OCI-LY1 (cell line): ENCODE results near the gene GPR65.

Experiments
- H2AFZ ChIP-seq: fragments of 200-600 bp; sonication (generic), shearing (Covaris generic); 2 replicates; pipeline ENCODE4 v1.6.0; 2014; ENCODE audit warnings: antibody characterized with exemption, mild to moderate bottlenecking, low read length
- H3F3A ChIP-seq: fragments of 200-600 bp; sonication (generic), shearing (Covaris generic); 2 replicates; pipeline ENCODE4 v1.6.0; 2014; ENCODE audit warnings: mild to moderate bottlenecking, antibody characterized with exemption, low read length, moderate library complexity; ENCODE audit not compliant: insufficient read depth
- H3K27ac ChIP-seq: fragments of 200-600 bp; sonication (generic); 2 replicates; pipeline ENCODE4 v1.5.1; 2014; ENCODE audit warnings: low read length, mixed run types, mild to moderate bottlenecking, low read depth; ENCODE audit not compliant: poor library complexity, severe bottlenecking
- H3K27me3 ChIP-seq: fragments of 200-600 bp; sonication (generic); 2 replicates; pipeline ENCODE4 v1.6.0; 2014; ENCODE audit warnings: antibody characterized with exemption, mild to moderate bottlenecking, low read length, moderate library complexity; ENCODE audit not compliant: insufficient read depth
- H3K36me3 ChIP-seq: fragments of 200-600 bp; sonication (generic); 2 replicates; pipeline ENCODE4 v1.6.1; 2014; ENCODE audit warnings: mild to moderate bottlenecking, antibody characterized with exemption, low read length, moderate library complexity, mixed read lengths; ENCODE audit not compliant: insufficient read depth
- H3K4me1 ChIP-seq: fragments of 200-600 bp; sonication (generic); 2 replicates; pipeline ENCODE4 v1.5.1; 2014; ENCODE audit warnings: mild to moderate bottlenecking, low read length, moderate library complexity; ENCODE audit not compliant: insufficient read depth, severe bottlenecking
- H3K4me2 ChIP-seq: fragments of 200-600 bp; sonication (generic), shearing (Covaris generic); 2 replicates; pipeline ENCODE4 v1.6.1; 2014; ENCODE audit warnings: low read length
- H3K4me3 ChIP-seq: fragments of 200-600 bp; sonication (generic); 2 replicates; pipeline ENCODE4 v1.5.1; 2014; ENCODE audit warnings: low read length, low read depth, mild to moderate bottlenecking, mixed read lengths; ENCODE audit not compliant: poor library complexity, severe bottlenecking
- H3K79me2 ChIP-seq: fragments of 200-600 bp; shearing (Covaris generic); 2 replicates; pipeline ENCODE4 v1.6.1; 2016; ENCODE audit warnings: mixed run types, low read length, mixed read lengths; ENCODE audit not compliant: insufficient read depth
- H3K9ac ChIP-seq: fragments of 200-600 bp; sonication (generic), shearing (Covaris generic); 2 replicates; pipeline ENCODE4 v1.6.1; 2014; ENCODE audit warnings: mild to moderate bottlenecking, low read length, mixed read lengths
- H3K9me2 ChIP-seq: fragments of 200-600 bp; sonication (generic), shearing (Covaris generic); 2 replicates; pipeline ENCODE4 v1.6.1; 2014; ENCODE audit warnings: low read depth, mild to moderate bottlenecking, low read length, mixed read lengths
- H3K9me3 ChIP-seq: fragments of 200-600 bp; shearing (Covaris generic); 2 replicates; pipeline ENCODE4 v1.6.1; 2014; ENCODE audit warnings: low read length, mixed read lengths
- H4K20me1 ChIP-seq: fragments of 200-600 bp; sonication (generic), shearing (Covaris generic); 2 replicates; pipeline ENCODE4 v1.6.0; 2016; ENCODE audit warnings: mild to moderate bottlenecking, low read length; ENCODE audit not compliant: insufficient read depth
- EZH2 ChIP-seq: fragments of 200-600 bp; sonication (generic), shearing (Covaris generic); IDR thresholded peaks from 2 replicates; pipeline ENCODE4 v1.8.0; 2017; ENCODE audit warnings: borderline replicate concordance, mixed run types, mild to moderate bottlenecking, antibody characterized with exemption, low read length, moderate library complexity, mixed read lengths
- TF ChIP-seq, protein P1 (sequence below): fragments of 200-600 bp; sonication (generic), shearing (Covaris generic); IDR thresholded peaks from 2 replicates; pipeline ENCODE4 v1.5.1; 2017; ENCODE audit warnings: mild to moderate bottlenecking, antibody characterized with exemption, low read length, moderate library complexity, mixed read lengths

Gene GPR65

DNA sequence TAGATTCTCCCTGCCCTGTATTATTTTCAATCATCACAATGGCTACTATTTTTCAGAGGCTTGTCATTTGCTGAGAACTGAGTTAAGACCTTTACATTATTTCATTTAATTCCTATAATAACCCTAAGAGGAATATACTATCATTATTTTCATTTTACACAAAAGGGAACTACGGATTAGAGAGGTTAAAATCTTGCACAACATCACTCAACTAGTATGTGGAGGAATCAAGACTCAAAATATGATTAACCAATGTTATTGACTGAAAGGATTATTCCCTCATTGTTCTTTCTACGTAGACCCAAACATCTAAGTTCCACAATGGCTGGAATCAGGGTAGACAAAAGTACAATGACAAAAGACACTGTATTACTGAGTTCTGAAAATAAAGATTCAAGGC lies 45.0 kb downstream of the GPR65 start:
- Histone ChIP-seq H3K27me3 (no peaks in the 10 kb centered on the region), H3K9me3 (no peaks in the 10 kb centered on the region), H3K4me3 (no peak overlapping the region), H2AFZ (no peak overlapping the region), H3K4me1 (no peaks in the 10 kb centered on the region), H4K20me1 (no peaks in the 10 kb centered on the region), H3K9me2 (no peaks in the 10 kb centered on the region), H3K9ac (no peak overlapping the region), H3F3A (no peaks in the 10 kb centered on the region), H3K79me2 (no peaks in the 10 kb centered on the region), H3K4me2 (no peak overlapping the region), H3K36me3 (no peaks in the 10 kb centered on the region), H3K27ac (no peak overlapping the region)
- TF ChIP-seq, protein P1, sequence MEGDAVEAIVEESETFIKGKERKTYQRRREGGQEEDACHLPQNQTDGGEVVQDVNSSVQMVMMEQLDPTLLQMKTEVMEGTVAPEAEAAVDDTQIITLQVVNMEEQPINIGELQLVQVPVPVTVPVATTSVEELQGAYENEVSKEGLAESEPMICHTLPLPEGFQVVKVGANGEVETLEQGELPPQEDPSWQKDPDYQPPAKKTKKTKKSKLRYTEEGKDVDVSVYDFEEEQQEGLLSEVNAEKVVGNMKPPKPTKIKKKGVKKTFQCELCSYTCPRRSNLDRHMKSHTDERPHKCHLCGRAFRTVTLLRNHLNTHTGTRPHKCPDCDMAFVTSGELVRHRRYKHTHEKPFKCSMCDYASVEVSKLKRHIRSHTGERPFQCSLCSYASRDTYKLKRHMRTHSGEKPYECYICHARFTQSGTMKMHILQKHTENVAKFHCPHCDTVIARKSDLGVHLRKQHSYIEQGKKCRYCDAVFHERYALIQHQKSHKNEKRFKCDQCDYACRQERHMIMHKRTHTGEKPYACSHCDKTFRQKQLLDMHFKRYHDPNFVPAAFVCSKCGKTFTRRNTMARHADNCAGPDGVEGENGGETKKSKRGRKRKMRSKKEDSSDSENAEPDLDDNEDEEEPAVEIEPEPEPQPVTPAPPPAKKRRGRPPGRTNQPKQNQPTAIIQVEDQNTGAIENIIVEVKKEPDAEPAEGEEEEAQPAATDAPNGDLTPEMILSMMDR = no peak
- no peak for TF ChIP-seq EZH2

DNA sequence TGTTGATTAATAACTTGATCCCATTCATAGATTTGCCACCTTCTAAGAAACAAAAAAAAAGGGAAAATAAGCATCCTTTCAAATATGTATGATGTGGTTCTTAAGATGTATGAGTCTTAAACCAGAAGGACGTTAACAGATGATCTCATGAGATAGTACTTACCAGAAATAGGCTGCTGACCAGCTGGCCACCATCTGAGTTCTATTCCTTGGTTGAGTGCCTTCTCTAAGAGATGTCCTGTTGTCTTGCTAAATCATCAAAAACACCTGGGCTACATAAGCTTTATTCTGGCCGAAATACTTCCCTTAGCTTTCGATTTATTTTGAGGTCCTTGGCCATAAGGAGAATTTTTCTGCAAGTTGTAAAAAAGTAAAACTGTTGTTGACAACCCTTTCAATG lies 55.6 kb downstream of the GPR65 start:
- no peak overlapping the region for H3K9ac ChIP-seq
- H3K4me1 ChIP-seq = no peaks in the 10 kb centered on the region
- no peaks in the 10 kb centered on the region for H3K9me3 ChIP-seq
- H3K4me2 ChIP-seq = no peak overlapping the region
- no peak for TF ChIP-seq EZH2
- TF ChIP-seq, protein P1 = no peak
- H3K4me3 ChIP-seq = no peak overlapping the region
- H3K79me2 ChIP-seq = no peaks in the 10 kb centered on the region
- H3F3A ChIP-seq = no peaks in the 10 kb centered on the region
- no peaks in the 10 kb centered on the region for H3K9me2 ChIP-seq
- no peaks in the 10 kb centered on the region for H3K36me3 ChIP-seq
- H2AFZ ChIP-seq = no peak overlapping the region
- no peak overlapping the region for H3K27ac ChIP-seq
- no peaks in the 10 kb centered on the region for H3K27me3 ChIP-seq
- H4K20me1 ChIP-seq = no peaks in the 10 kb centered on the region

DNA sequence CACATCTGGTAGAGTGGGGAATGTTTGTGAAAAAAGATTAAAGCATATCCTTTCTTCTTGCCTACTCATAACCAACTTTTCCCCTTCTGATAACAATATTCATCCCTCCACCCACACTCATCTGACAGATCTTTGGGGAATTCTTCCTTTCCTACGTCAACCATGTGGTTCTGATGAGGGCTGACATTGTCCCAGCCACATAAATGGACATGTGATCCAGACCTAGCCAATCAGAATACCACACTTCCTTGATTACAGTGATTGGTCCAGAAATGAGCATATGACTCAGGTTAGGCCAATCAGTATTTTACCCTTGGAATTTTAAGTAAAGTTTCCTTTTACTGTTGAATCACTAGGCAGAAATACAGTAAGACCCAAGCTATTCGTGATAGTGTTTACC lies 58.9 kb downstream of the GPR65 start:
- no peak for TF ChIP-seq EZH2
- TF ChIP-seq, protein P1 = no peak
- Histone ChIP-seq H3K9ac (no peak overlapping the region), H4K20me1 (no peaks in the 10 kb centered on the region), H3F3A (no peaks in the 10 kb centered on the region), H3K27ac (no peak overlapping the region), H3K4me2 (no peak overlapping the region), H3K4me1 (no peaks in the 10 kb centered on the region), H3K27me3 (no peaks in the 10 kb centered on the region), H3K9me3 (no peaks in the 10 kb centered on the region), H3K9me2 (no peaks in the 10 kb centered on the region), H3K36me3 (no peaks in the 10 kb centered on the region), H3K79me2 (no peaks in the 10 kb centered on the region), H2AFZ (no peak overlapping the region), H3K4me3 (no peak overlapping the region)
